BLaER1 treated with 17β-estradiol and CSF1 and Interleukin-3, amounts not matched to agents 10 nM and 100 nM (cell line): Measurements from ENCODE around the gene NHLRC2.

Source experiments
- H3K27ac ChIP-seq, 11 experiments: shearing (Covaris generic); formaldehyde crosslinking; 2 replicates each; pipeline ENCODE4 v1.8.1; 2022
- H3K27me3 ChIP-seq, 11 experiments: shearing (Covaris generic); formaldehyde crosslinking; 2 replicates each; pipeline ENCODE4 v1.8.1; 2022
- H3K36me3 ChIP-seq, 11 experiments: shearing (Covaris generic); formaldehyde crosslinking; 2 replicates each; pipeline ENCODE4 v1.8.1; 2022
- H3K4me1 ChIP-seq, 10 experiments: shearing (Covaris generic); formaldehyde crosslinking; 2 replicates each; pipeline ENCODE4 v1.8.1; 2022
- H3K4me2 ChIP-seq, 11 experiments: shearing (Covaris generic); formaldehyde crosslinking; 2 replicates each; pipeline ENCODE4 v1.8.1; 2022
- H3K4me3 ChIP-seq, 10 experiments: shearing (Covaris generic); formaldehyde crosslinking; 2 replicates each; pipeline ENCODE4 v1.8.1; 2022
- H3K9ac ChIP-seq, 11 experiments: shearing (Covaris generic); formaldehyde crosslinking; 2 replicates each; pipeline ENCODE4 v1.8.1; 2022
- H3K9me3 ChIP-seq, 11 experiments: shearing (Covaris generic); formaldehyde crosslinking; replicated peaks in 1 of 11; 2 replicates each; pipeline ENCODE4 v1.8.1; 2022
- H4K20me1 ChIP-seq, 11 experiments: shearing (Covaris generic); formaldehyde crosslinking; 2 replicates each; pipeline ENCODE4 v1.8.1; 2022
- Cebpa-rat ChIP-seq, 11 experiments: shearing (Covaris generic); IDR thresholded peaks; 2 replicates each; pipeline ENCODE4 v1.8.1; 2022

Gene NHLRC2

GRCh38 chr10:113854761-113855588 is 514 bp downstream of the NHLRC2 start:
- Histone ChIP-seq H3K4me3 (peak overlapping the region; percentile 76 to 96 (median 86)), H4K20me1 (peaks cover 0 to 24% (median 0%) of the 10 kb centered on the region in 11 experiments; a peak in 4 of 22 replicates), H3K9me3 (no peaks in the 10 kb centered on the region), H3K27ac (peak overlapping the region; percentile 94 to 99 (median 98)), H3K36me3 (peaks cover 5 to 20% (median 17%) of the 10 kb centered on the region in 11 experiments; a peak in 21 of 22 replicates), H3K27me3 (no peaks in the 10 kb centered on the region), H3K9ac (peak overlapping the region; percentile 95 to 99 (median 97)), H3K4me2 (peak overlapping the region; percentile 86 to 97 (median 95)), H3K4me1 (peaks cover 25 to 70% (median 39%) of the 10 kb centered on the region in 10 experiments)
- no peak for TF ChIP-seq Cebpa-rat (IDR thresholded peaks at IDR 0.05)

DNA sequence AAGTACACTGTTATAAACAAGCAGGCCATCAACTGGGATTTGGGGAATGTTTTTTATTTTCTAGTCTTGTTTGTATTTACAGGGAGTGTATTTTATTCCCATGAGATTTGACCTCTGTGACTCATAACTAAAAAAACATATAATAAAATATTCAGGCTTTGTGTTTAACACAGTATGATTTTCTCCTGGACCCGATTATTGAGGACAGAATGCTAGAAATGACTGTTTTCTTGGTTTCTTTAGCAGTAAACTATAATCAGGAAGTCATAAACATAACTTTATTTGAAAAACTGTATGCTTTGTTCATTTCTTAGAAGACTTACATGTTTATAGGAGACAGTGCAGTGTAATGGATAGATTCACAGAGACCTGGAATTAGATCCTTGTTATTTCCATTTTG is 2.1 kb downstream of the NHLRC2 start:
- Histone ChIP-seq H3K4me3 (peak overlapping the region; percentile 76 to 96 (median 86)), H4K20me1 (peaks cover 0 to 24% (median 0%) of the 10 kb centered on the region in 11 experiments; a peak in 4 of 22 replicates), H3K4me1 (peaks cover 24 to 75% (median 38%) of the 10 kb centered on the region in 10 experiments), H3K27ac (peak overlapping the region in 8 of 11 experiments; percentile 8 to 99 (median 98); a peak in 11 of 22 replicates), H3K4me2 (peak overlapping the region; percentile 86 to 97 (median 95); a peak in 21 of 22 replicates), H3K36me3 (peaks cover 18 to 36% (median 32%) of the 10 kb centered on the region in 11 experiments), H3K9me3 (peaks cover 3 to 14% (median 11%) of the 10 kb centered on the region in 11 experiments; a peak in 21 of 22 replicates), H3K27me3 (no peaks in the 10 kb centered on the region), H3K9ac (peak overlapping the region; percentile 7 to 99 (median 97); a peak in 15 of 22 replicates)
- no peak for TF ChIP-seq Cebpa-rat (IDR thresholded peaks at IDR 0.05)

GRCh38 chr10:113857210-113857609 is 2.7 kb downstream of the NHLRC2 start:
- H4K20me1 ChIP-seq, result peaks cover 0 to 24% (median 0%) of the 10 kb centered on the region in 11 experiments; a peak in 4 of 22 replicates
- H3K27ac ChIP-seq, result no peak overlapping the region
- H3K27me3 ChIP-seq, result no peaks in the 10 kb centered on the region
- H3K4me2 ChIP-seq, result peak overlapping the region in 9 of 11 experiments; percentile 8 to 97 (median 95); a peak in 15 of 22 replicates
- peaks cover 18 to 69% (median 33%) of the 10 kb centered on the region in 10 experiments for H3K4me1 ChIP-seq
- peaks cover 24 to 43% (median 39%) of the 10 kb centered on the region in 11 experiments for H3K36me3 ChIP-seq
- TF ChIP-seq Cebpa-rat (IDR thresholded peaks at IDR 0.05), result no peak
- H3K9me3 ChIP-seq, result peaks cover 6 to 17% (median 11%) of the 10 kb centered on the region in 11 experiments; a peak in 21 of 22 replicates
- H3K4me3 ChIP-seq, result peak overlapping the region in 2 of 10 experiments; percentile 76 to 78; a peak in 3 of 20 replicates
- peak overlapping the region in 1 of 11 experiments; percentile 98; a peak in 4 of 22 replicates for H3K9ac ChIP-seq

DNA sequence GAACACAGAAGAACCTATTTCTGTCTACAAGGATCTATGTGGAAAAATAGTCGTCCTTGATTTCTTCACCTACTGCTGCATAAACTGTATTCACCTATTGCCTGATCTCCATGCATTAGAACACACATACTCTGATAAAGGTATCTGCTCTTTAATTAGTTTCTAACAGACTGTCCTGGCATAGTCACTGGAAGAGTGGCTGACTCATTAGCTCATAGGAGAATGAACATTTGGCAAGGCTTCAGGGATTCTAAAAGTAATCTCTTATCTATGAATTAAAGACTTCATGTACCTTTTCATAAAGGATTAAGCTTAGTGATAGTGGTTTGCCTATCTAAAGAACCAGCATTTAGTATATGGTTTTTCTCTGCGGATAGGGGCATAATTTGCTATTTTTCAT is 4.1 kb downstream of the NHLRC2 start:
- Histone ChIP-seq H3K4me3 (no peak overlapping the region), H3K4me1 (peaks cover 14 to 57% (median 30%) of the 10 kb centered on the region in 10 experiments), H3K4me2 (peak overlapping the region in 1 of 11 experiments; percentile 95; a peak in 1 of 22 replicates), H3K27ac (no peak overlapping the region), H3K36me3 (peaks cover 25 to 56% (median 52%) of the 10 kb centered on the region in 11 experiments), H3K9ac (no peak overlapping the region), H4K20me1 (peaks cover 0 to 24% (median 0%) of the 10 kb centered on the region in 11 experiments; a peak in 4 of 22 replicates), H3K9me3 (peaks cover 6 to 18% (median 11%) of the 10 kb centered on the region in 11 experiments; a peak in 21 of 22 replicates), H3K27me3 (no peaks in the 10 kb centered on the region)
- TF ChIP-seq Cebpa-rat (IDR thresholded peaks at IDR 0.05), result no peak

- peaks cover 25 to 63% (median 59%) of the 10 kb centered on the region in 11 experiments for H3K36me3 ChIP-seq
- H3K9me3 ChIP-seq, result peaks cover 8 to 25% (median 14%) of the 10 kb centered on the region in 11 experiments; a peak in 21 of 22 replicates
- H3K27ac ChIP-seq, result no peak overlapping the region
- H3K4me3 ChIP-seq, result no peak overlapping the region
- peaks cover 11 to 55% (median 27%) of the 10 kb centered on the region in 10 experiments for H3K4me1 ChIP-seq
- peak overlapping the region in 1 of 11 experiments; percentile 29; a peak in 1 of 22 replicates for H3K4me2 ChIP-seq
- no peaks in the 10 kb centered on the region for H3K27me3 ChIP-seq
- H3K9ac ChIP-seq, result no peak overlapping the region
- H4K20me1 ChIP-seq, result peaks cover 0 to 24% (median 0%) of the 10 kb centered on the region in 11 experiments; a peak in 4 of 22 replicates
- TF ChIP-seq Cebpa-rat (IDR thresholded peaks at IDR 0.05), result no peak
These were observed 4.8 kb downstream of the NHLRC2 start for GRCh38 chr10:113859261-113859660.

- TF ChIP-seq Cebpa-rat (IDR thresholded peaks at IDR 0.05), result no peak
- Histone ChIP-seq H4K20me1 (peaks cover 0 to 27% (median 0%) of the 10 kb centered on the region in 11 experiments; a peak in 3 of 22 replicates), H3K9me3 (peaks cover 7 to 23% (median 11%) of the 10 kb centered on the region in 11 experiments; a peak in 21 of 22 replicates), H3K4me2 (peak overlapping the region in 5 of 11 experiments; percentile 12 to 60 (median 48); a peak in 6 of 22 replicates), H3K27ac (peak overlapping the region in 1 of 11 experiments; percentile 46; a peak in 1 of 22 replicates), H3K36me3 (peaks cover 18 to 90% (median 70%) of the 10 kb centered on the region in 11 experiments), H3K4me1 (peaks cover 0 to 39% (median 17%) of the 10 kb centered on the region in 10 experiments; a peak in 13 of 20 replicates), H3K27me3 (no peaks in the 10 kb centered on the region), H3K4me3 (no peak overlapping the region), H3K9ac (no peak overlapping the region)
These were observed 11.4 kb downstream of the NHLRC2 start for GRCh38 chr10:113865901-113866300.

GRCh38 chr10:113866551-113867394 is 12.3 kb downstream of the NHLRC2 start:
- Histone ChIP-seq H3K4me3 (no peak overlapping the region), H3K36me3 (peaks cover 9 to 90% (median 65%) of the 10 kb centered on the region in 11 experiments), H3K4me1 (peaks cover 0 to 39% (median 17%) of the 10 kb centered on the region in 10 experiments; a peak in 13 of 20 replicates), H3K27me3 (no peaks in the 10 kb centered on the region), H4K20me1 (peaks cover 0 to 36% (median 0%) of the 10 kb centered on the region in 11 experiments; a peak in 4 of 22 replicates), H3K9me3 (peaks cover 2 to 19% (median 13%) of the 10 kb centered on the region in 11 experiments; a peak in 17 of 22 replicates), H3K27ac (no peak overlapping the region), H3K4me2 (peak overlapping the region in 5 of 11 experiments; percentile 0 to 51 (median 13); a peak in 5 of 22 replicates), H3K9ac (no peak overlapping the region)
- no peak for TF ChIP-seq Cebpa-rat (IDR thresholded peaks at IDR 0.05)

- Histone ChIP-seq H3K36me3 (peaks cover 4 to 90% (median 63%) of the 10 kb centered on the region in 11 experiments), H3K9me3 (peaks cover 0 to 30% (median 23%) of the 10 kb centered on the region in 11 experiments; a peak in 17 of 22 replicates), H4K20me1 (peaks cover 0 to 38% (median 0%) of the 10 kb centered on the region in 11 experiments; a peak in 4 of 22 replicates), H3K4me2 (peak overlapping the region in 5 of 11 experiments; percentile 2 to 51 (median 36); a peak in 6 of 22 replicates), H3K4me1 (peaks cover 0 to 44% (median 17%) of the 10 kb centered on the region in 10 experiments; a peak in 13 of 20 replicates), H3K9ac (no peak overlapping the region), H3K4me3 (no peak overlapping the region), H3K27me3 (no peaks in the 10 kb centered on the region), H3K27ac (no peak overlapping the region)
- no peak for TF ChIP-seq Cebpa-rat (IDR thresholded peaks at IDR 0.05)
These were observed 13.4 kb downstream of the NHLRC2 start for GRCh38 chr10:113867904-113868303.
